ENCODE results near the gene RBM20.
"Not testable (repeated sequence)": the region's sequence is repeated elsewhere in the genome, so short reads cannot be mapped to it uniquely, and the experiment has no call there.

RBM20 gene
- total RNA-seq = 0.31 to 0.94 reads per million in 2 donors

GRCh38 chr10:110643653-110644597, at the start of gene RBM20:
RBM20 (plus strand) TSS chr10:110644336; CDS start chr10:110644455, 119 bp downstream.
- DNase-seq = peak in 1 of 5 experiments; percentile 29

GRCh38 chr10:110597476-110597875, 46.7 kb upstream of the RBM20 start:
- no peak for DNase-seq

- DNase-seq = peak in 2 of 5 experiments; percentile 4 to 76
These were observed 43.5 kb upstream of the RBM20 start for GRCh38 chr10:110600487-110601101.

GRCh38 chr10:110601581-110601980, 42.6 kb upstream of the RBM20 start:
- DNase-seq = no peak

GRCh38 chr10:110608087-110608486, 36.0 kb upstream of the RBM20 start:
- DNase-seq = no peak

GRCh38 chr10:110609605-110610004, 34.5 kb upstream of the RBM20 start:
- no peak for DNase-seq

GRCh38 chr10:110610308-110610774, 33.8 kb upstream of the RBM20 start:
- DNase-seq = peak in 3 of 5 experiments; percentile 19 to 66 (median 26)

- not testable (repeated sequence) for DNase-seq
These were observed 33.4 kb upstream of the RBM20 start for GRCh38 chr10:110610781-110611180.

GRCh38 chr10:110612087-110612486, 32.0 kb upstream of the RBM20 start:
- DNase-seq = peak in 1 of 5 experiments; percentile 45

- no peak for DNase-seq
These were observed 31.5 kb upstream of the RBM20 start for GRCh38 chr10:110612629-110613028.

GRCh38 chr10:110613341-110613995, 30.7 kb upstream of the RBM20 start:
- DNase-seq = peak in 1 of 5 experiments; percentile 43

- DNase-seq = peak in 1 of 5 experiments; percentile 83
These were observed 30.1 kb upstream of the RBM20 start for GRCh38 chr10:110613996-110614495.

GRCh38 chr10:110615057-110615747, 28.9 kb upstream of the RBM20 start:
- DNase-seq = no peak

GRCh38 chr10:110616493-110617033, 27.6 kb upstream of the RBM20 start:
- DNase-seq = no peak

- peak in 1 of 5 experiments; percentile 39 for DNase-seq
These were observed 26.5 kb upstream of the RBM20 start for GRCh38 chr10:110617425-110618229.

GRCh38 chr10:110618230-110618610, 25.9 kb upstream of the RBM20 start:
- DNase-seq = peak in 2 of 5 experiments; percentile 17 to 34

- no peak for DNase-seq
These were observed 24.4 kb upstream of the RBM20 start for GRCh38 chr10:110619514-110620397.

GRCh38 chr10:110620398-110620719, 23.8 kb upstream of the RBM20 start:
- no peak for DNase-seq

- not testable (repeated sequence) for DNase-seq
These were observed 20.8 kb upstream of the RBM20 start for GRCh38 chr10:110623316-110623715.

- DNase-seq = no peak
These were observed 18.7 kb upstream of the RBM20 start for GRCh38 chr10:110625356-110625894.

All from T-helper 2 cell (primary cell).